ENCODE measurements around the gene RGS3.

- no peak for TF ChIP-seq CTCF (IDR thresholded peaks at IDR 0.05; ENCODE audit: insufficient read depth, low read depth, low read length)
- TF ChIP-seq EZH2 (IDR thresholded peaks at IDR 0.05; ENCODE audit: insufficient read depth, low read length): no peak
Observed at GRCh38 chr9:113602126-113603047, 138.9 kb downstream of the RGS3 start.

Data from astrocyte (in vitro differentiated cells and primary cell).